ENCODE data around the gene DIAPH2.

Gene DIAPH2

DNA sequence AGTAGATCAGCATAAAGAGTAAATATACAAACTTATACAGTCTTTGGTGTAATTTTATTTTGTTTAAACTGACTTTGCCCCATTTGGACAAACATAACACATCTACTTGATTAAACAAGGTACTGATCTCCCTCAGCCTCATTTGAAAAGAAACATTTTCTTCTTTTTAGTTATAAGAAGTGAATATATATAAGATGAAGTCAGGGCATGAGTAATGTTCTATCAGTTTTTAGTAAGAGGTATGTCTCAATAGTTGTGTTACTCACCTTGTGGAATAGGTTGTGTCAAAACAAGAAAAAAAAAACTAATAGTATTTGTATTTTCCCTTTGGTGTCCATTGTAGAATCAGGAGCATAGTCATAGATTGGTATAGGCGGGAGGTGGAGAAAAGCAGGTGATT is 526.4 kb downstream of the DIAPH2 start:
- no peak for DNase-seq

DNA sequence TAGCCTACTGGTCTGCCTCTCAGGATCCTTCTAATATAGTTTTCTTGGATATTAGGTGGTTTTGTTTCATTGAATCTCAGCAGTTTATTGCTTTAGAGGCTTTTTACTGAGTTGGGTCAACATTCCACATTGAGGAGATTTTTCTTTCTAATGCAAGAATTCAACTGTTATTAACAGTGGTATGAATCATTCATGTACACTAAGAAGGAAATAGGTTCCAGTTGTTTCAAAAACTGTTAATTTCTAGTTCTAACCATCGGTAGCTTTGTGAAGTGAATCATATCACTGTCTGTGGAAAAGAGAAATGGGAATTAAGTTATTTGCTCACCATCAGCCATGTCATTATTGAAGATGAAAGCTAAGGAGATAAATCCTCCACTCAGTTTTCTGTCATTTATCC is 530.5 kb downstream of the DIAPH2 start:
- no peak for DNase-seq

- no peak for DNase-seq
These were observed 539.5 kb downstream of the DIAPH2 start for GRCh38 chrX:97224148-97224547.

DNA sequence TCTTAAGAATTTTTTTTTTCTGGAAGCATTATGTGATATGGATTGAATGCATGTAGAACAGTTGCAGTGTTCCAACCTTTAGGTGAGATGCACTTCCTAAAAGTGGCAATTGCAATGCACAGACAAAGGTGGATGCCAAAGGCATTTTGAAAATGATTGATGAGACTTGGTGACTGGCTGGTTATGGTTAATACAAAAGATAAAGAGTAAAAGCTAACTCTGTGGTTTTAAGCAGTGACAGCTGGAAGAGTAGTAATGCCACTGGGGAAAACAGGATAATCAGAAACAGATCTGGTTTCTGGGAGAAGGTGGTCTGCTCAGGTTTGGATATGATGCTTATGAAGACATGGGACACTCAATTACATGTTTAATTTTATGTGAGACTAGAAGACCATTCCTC is 544.7 kb downstream of the DIAPH2 start:
- no peak for DNase-seq

- DNase-seq, result no peak
These were observed 546.3 kb downstream of the DIAPH2 start for GRCh38 chrX:97230948-97231347.

- DNase-seq, result no peak
These were observed 549.9 kb downstream of the DIAPH2 start for GRCh38 chrX:97234471-97235081.

- no peak for DNase-seq
These were observed 554.0 kb downstream of the DIAPH2 start for GRCh38 chrX:97238632-97239031.

DNA sequence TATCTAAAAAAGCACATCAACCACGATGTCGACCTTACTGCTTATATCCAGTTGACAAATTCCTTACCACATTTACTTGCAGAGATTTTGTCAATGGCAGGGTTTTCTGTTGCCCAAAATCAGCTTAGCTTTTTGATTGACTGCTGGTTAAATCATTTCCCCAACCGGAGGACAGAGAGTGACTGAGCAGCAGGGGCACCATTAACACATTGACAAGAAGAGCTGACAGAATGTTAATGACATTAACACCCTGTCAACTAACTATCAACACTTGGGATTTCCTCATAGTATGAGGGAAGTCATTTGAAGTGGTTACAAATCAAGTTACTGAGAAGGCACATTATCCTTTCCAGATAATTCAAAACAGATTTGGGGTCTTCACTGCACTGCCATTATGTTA is 567.5 kb downstream of the DIAPH2 start:
- DNase-seq, result no peak

DNA sequence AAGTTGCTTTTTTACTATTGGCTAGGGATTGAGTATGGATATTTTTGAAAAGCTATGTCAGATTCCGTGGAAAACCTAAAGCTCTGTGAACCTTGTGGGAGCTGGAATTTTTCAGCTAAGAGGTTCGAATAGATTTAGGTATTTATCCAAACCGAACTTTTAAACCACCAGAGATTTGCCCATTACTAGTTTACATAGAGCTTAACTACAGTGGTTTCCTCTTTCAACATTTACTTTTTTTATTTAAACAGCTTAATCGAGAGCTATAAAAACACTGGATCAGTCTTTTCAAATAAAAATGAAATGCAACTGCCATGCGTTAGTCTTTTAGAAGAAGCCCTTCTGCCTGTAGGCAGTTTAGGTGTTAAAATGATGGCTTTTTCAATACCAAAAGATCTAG is 576.0 kb downstream of the DIAPH2 start:
- no peak for DNase-seq

DNA sequence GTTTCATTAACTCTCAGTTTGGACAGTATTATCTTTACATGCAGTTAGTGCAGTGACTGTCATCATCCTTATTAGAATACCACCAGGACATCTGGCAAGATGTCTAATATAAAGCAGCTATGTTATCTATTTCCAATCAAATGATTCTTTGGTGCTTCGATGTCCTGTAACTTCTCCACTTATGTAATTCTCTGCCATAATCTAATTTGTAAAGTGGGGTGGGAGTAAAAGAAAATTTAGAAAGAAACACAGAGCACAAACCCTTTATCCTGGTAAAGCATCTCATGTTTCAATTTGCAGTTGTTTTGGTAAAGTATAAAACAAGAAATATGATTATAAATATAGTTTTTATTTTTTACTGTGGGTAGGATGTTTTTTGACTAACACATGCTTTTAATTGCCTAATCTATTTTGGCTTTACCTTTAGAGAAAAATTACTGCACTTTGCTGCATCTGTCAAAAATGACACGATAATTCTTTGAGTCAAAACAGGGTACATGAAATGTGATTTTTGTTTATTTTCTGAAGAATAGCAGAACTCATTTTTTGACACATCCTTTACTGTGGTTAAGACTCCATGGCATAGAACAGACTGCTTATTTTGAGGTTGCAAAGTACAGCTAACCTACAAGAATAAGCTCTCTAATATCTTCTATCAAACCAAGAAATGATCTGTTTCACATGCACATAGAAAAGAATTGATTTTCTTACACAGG is 581.9 kb downstream of the DIAPH2 start:
- DNase-seq, result no peak

GRCh38 chrX:97267396-97268181 is 582.9 kb downstream of the DIAPH2 start:
- no peak for DNase-seq

GRCh38 chrX:97268182-97268680 is 583.6 kb downstream of the DIAPH2 start:
- no peak for DNase-seq

DNA sequence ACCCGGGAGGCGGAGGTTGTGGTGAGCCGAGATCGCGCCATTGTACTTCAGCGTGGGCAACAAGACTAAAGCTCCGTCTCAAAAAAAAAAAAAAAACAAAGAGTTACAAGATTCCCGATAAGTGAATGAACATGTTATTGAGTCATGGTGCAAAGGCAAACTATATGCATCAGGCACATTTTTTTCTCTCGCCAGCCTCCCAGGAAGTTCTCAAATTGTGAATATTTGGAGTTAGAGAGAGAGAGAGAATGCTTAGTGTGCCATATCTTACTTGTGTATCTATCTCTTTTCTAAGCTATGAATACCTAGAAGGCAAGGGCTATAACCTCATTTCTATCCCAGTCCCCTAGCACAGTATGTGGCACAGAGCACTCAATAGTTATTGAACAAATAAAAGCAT is 599.9 kb downstream of the DIAPH2 start:
- no peak for DNase-seq

DNA sequence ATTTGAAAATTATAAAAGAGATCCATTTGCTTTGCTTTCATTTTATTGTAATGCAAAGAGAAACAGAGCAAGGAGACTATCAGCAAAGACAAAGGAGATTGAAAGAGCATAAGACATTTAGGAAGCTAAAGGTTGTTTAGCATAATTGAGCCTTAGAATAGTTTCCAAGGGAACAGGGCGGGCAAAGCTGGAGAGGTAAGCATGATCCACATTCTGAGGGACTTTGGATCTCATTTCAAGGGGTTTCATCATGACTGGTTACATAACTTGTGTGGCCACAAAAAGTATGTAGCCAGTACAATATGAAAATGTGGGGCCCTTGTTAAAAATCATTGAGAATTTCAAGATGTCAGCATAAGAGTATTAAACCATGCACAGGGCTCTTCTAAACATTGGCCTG is 605.6 kb downstream of the DIAPH2 start:
- no peak for DNase-seq

- no peak for DNase-seq
These were observed 609.4 kb downstream of the DIAPH2 start for GRCh38 chrX:97294041-97294440.

DNA sequence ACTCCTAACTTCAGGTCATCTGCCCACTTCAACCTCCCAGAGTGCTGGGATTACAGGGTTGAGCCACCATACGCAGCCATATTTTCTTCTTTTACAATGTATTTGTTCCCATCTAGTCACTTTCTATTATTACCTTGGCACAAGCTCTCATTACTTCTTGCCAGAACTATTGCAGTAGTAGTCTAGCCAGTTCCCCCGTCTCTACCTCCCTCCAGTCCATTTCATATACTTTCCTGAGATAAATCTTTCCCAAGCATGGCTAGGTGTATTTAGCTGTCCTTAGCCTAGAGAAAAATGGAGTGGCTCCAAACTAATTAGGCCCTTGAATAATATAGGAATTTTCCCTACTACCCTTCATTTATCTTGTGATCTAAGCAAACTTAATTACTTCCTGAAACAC is 611.3 kb downstream of the DIAPH2 start:
- no peak for DNase-seq

DNA sequence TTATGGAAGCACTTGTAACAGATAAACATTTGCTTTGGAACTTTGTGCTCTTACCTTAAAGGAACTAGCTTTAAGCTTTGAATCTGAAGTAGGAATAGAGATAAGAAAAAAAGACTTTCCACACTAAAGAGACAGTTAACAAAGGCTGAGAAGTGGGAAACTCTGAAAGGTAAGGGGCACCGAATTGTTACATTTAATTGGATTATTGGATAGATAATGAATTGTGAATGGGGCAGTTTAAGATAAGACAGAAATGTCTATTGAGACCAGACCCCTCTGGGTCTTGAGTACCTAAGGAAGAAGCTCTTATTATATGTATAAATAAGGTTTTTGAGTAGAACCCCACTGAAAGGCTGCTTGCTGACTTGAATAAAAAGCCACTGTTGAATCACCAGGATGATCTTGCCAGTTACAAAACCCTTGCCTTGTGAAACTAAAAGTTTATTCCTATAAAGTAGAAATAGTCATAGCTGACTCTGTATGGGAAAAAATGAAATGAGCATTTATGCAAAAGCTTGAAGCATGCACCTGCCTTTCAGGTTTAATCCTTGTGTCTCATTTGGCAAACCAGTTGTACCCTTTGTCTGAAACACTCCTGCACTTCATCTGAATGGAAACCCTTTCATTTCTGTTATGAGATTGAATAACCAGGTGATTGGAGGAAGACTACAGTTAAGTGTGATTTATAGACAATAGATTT is 622.3 kb downstream of the DIAPH2 start:
- no peak for DNase-seq

DNA sequence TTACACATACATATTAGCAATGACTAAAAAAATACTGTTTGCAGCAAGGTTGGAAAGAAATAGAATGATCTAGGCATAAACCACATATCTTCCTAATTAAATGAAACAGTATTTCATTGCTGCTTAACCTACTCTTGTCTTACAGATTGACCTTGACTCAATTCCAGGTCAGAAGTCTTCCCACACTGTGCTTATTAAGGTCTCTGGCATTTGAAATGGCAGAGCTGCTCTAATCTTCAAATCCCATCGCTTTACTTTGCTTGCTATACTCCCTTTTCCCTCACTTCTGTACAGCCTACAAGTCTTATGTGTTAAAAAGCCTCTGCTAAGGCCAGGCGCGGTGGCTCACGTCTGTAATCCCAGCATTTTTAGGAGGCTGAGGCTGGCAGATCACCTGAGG is 623.5 kb downstream of the DIAPH2 start:
- no peak for DNase-seq

DNA sequence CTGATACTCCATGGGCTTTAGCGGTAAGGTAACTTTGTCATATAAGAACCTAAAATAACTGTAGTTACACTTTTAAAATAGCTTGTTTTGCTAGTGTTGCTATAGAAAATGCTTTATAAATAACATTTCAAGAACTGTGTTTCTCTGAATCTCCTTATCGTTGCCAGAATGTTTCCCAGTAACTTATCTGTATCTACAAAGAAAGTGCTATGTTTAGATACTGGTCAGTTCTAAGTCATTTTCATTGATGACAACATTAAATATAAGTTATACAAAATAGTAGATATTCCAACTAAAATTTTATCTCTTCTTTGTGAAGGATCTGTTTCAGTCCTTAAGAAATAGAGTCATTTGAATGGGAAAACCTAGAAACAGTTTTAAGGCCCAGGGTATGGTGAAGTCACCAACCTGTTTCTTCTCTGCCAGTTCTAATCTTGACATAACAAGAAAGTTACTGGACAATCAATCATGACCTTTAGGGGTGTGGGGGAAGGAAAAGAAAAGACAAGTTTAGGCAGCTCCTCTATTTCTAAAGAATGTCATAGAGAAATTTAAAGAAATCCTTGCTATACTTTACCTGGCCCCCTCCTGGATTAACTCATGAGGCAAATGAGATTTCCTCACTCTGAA is 625.0 kb downstream of the DIAPH2 start:
- no peak for DNase-seq

DNA sequence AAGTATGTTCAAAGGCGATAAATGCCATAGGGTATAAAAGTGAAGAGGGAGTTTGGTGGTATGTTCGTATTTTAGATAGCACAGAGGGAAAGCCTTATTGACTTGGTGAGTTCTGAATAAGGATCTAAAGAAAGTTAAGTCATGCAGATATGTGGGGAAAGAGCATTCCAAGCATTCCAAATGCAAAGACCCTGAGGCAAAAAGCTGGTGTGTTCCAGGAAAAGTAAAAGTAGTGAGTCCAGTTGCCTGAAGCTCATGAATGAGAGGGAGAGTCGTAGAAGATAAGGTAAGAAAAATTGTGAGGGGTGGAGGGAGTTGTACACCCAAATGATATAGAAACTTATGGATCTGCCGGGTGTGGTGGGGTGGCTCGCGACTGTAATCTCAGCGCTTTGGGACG is 625.7 kb downstream of the DIAPH2 start:
- DNase-seq, result no peak

DNA sequence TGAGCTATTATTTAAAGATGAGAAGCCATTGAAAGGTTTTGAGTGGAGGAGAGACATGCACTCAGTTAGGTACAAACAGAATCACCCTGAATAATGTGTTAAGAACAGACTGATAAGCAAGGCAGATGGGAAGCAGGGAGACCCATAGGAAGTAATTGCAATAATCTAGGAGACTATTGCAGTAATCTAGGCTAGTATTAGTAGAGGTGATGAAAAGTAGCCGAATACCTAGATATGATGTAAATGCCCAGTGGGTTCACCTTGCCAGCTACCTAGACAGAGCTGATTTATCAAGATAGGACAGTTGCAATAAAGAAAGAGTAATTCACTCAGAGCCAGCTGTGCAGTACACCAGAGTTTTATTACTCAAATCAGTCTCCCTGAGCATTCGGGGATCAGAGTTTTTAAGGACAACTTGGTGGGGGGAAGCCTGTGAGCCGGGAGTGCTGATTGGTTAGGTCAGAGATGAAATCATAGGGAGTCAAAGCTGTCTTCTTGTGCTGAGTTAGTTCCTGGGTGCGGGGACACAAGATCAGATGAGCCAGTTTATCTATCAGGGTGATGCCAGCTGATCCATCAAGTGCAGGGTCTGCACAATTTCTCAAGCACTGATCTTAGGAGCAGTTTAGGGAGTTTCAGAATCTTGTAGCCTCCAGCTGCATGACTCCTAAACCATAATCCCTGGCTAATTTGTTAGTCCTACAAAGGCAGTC is 626.6 kb downstream of the DIAPH2 start:
- no peak for DNase-seq

DNA sequence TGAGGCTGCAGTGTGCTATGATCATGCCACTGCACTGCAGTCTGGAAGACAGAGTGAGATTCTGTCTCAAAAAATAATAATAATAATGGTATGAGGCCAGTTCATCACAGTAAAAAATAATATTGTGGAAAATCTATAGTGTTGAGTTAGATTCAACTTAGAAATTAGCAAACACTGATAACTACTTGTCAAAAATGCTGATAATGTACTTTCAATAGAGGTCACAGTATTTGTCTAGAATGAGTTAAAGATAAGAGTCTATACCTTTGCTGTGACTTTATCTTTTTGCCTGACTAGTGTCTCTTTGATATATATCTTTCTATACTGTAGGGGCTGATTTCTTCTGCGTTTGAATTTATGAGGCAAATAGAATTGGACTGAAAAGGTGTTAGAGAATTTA is 629.7 kb downstream of the DIAPH2 start:
- DNase-seq, result no peak

Measured in activated gamma-delta T cell treated with Interleukin-2 at 50 U/mL for 16 hours (primary cell).